Natural killer cell (primary cell): Measurements from ENCODE around the gene GGTLC1. TPM values are rescaled to one million over a fixed set of nuclear protein-coding genes. Genes with fewer than 3 reads are reported as not detected.

ENCODE experiments used
- ATAC-seq, 3 donors: fragments of 150-1000 bp in 2 of 3; fragments of 200-7000 bp in 1 of 3; cut with Tn5 transposase; 1 replicate in 1 of 3; 2 replicates in 2 of 3; pipeline ENCODE4 v1.10.0; 2021; ENCODE audit warnings: mild to moderate bottlenecking in 2 of 3, moderate library complexity in 2 of 3
- DNase-seq, 2 donors: peaks; one replicate each; pipeline versions ENCODE4 v3.0.0 to v3.0.0-alpha.2; 2013 to 2021; ENCODE audit warnings: mixed read lengths in 1 of 2
- H3K27ac ChIP-seq: one replicate; pipeline ENCODE4 v1.5.1; 2013; ENCODE audit warnings: mild to moderate bottlenecking, low read length
- H3K27me3 ChIP-seq: one replicate; pipeline ENCODE4 v1.6.1; 2013; ENCODE audit warnings: low read length; ENCODE audit not compliant: control insufficient read depth, insufficient read depth
- H3K36me3 ChIP-seq: one replicate; pipeline ENCODE4 v1.6.1; 2013; ENCODE audit warnings: low read length; ENCODE audit not compliant: control insufficient read depth, insufficient read depth
- H3K4me1 ChIP-seq: one replicate; pipeline ENCODE4 v1.6.1; 2013; ENCODE audit warnings: low read length; ENCODE audit not compliant: control insufficient read depth, insufficient read depth
- H3K4me3 ChIP-seq: one replicate; pipeline ENCODE4 v1.5.1; 2013; ENCODE audit warnings: low read length
- H3K9me3 ChIP-seq: one replicate; pipeline ENCODE4 v1.6.1; 2013; ENCODE audit warnings: low read length; ENCODE audit not compliant: control insufficient read depth, insufficient read depth
- H3K27ac Mint-ChIP-seq, 2 donors: one replicate each; pipeline ENCODE4 v1.8.0; 2022; ENCODE audit warnings: mild to moderate bottlenecking in 2 of 2, mixed read lengths in 2 of 2, moderate library complexity in 1 of 2
- H3K27me3 Mint-ChIP-seq, 2 donors: one replicate each; pipeline ENCODE4 v1.8.0; 2022; ENCODE audit warnings: low read depth in 2 of 2, mixed read lengths in 2 of 2
- H3K36me3 Mint-ChIP-seq: one replicate; pipeline ENCODE4 v1.8.0; 2022; ENCODE audit warnings: mixed read lengths
- H3K4me1 Mint-ChIP-seq, 2 donors: one replicate each; pipeline ENCODE4 v1.8.0; 2022; ENCODE audit warnings: mixed read lengths in 2 of 2
- H3K4me3 Mint-ChIP-seq: one replicate; pipeline ENCODE4 v1.8.0; 2022; ENCODE audit warnings: mild to moderate bottlenecking, moderate library complexity, mixed read lengths
- H3K9me3 Mint-ChIP-seq, 2 donors: one replicate each; pipeline ENCODE4 v1.8.0; 2022; ENCODE audit warnings: mixed read lengths in 2 of 2
- WGBS: methylation state at CpG from one replicate; pipeline ENCODE4 v1.1.7; 2013; ENCODE audit warnings: missing lambda C conversion rate; ENCODE audit not compliant: insufficient coverage; 5-methylcytosine and 5-hydroxymethylcytosine counted together
- intact Hi-C: fragments of 100-400 bp; cut with micrococcal nuclease; formaldehyde crosslinking; loops from one replicate; pipeline ENCODE4 v1.14.2; 2022
- total RNA-seq, 4 donors: library from RNA; stranded (reverse); fragments of 120-200 nt in 1 of 4; gene quantifications; one replicate each; pipeline versions ENCODE4 v1.2.3 to v1.2.4, GENCODE V29; 2013 to 2022
- TF ChIP-seq, protein P1 (sequence below): fragments of 200-600 bp; IDR thresholded peaks from one replicate; pipeline ENCODE4 v1.8.0; 2022; ENCODE audit warnings: antibody characterized with exemption

GGTLC1 gene
- total RNA-seq, 3 donors from 2014 or later (not counting 1 experiment from before 2014, with no cell fraction given) = not detected

GRCh38 chr20:24032400-24032898 lies 43.9 kb upstream of the GGTLC1 start:
- H3K27ac ChIP-seq = peak overlapping the region; percentile 68
- ATAC-seq (peak in 1 of 3 donors; percentile 10), DNase-seq (peak in 1 of 2 donors; percentile 30)
- no CpG with 5 or more reads among the region's 5 CpGs for WGBS
- Mint-ChIP-seq H3K9me3 (peaks cover 0 to 3% of the 10 kb centered on the region in 2 donors), H3K36me3 (no peaks in the 10 kb centered on the region), H3K4me1 (peaks cover 51 to 70% of the 10 kb centered on the region in 2 donors), H3K4me3 (peak overlapping the region; percentile 47), H3K27me3 (no peaks in the 10 kb centered on the region), H3K27ac (peak overlapping the region in 1 of 2 donors; percentile 92)
- H3K4me3 ChIP-seq = no peak overlapping the region
- H3K27me3 ChIP-seq = no peaks in the 10 kb centered on the region
- TF ChIP-seq, protein P1, sequence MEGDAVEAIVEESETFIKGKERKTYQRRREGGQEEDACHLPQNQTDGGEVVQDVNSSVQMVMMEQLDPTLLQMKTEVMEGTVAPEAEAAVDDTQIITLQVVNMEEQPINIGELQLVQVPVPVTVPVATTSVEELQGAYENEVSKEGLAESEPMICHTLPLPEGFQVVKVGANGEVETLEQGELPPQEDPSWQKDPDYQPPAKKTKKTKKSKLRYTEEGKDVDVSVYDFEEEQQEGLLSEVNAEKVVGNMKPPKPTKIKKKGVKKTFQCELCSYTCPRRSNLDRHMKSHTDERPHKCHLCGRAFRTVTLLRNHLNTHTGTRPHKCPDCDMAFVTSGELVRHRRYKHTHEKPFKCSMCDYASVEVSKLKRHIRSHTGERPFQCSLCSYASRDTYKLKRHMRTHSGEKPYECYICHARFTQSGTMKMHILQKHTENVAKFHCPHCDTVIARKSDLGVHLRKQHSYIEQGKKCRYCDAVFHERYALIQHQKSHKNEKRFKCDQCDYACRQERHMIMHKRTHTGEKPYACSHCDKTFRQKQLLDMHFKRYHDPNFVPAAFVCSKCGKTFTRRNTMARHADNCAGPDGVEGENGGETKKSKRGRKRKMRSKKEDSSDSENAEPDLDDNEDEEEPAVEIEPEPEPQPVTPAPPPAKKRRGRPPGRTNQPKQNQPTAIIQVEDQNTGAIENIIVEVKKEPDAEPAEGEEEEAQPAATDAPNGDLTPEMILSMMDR = no peak
- peaks cover 38% of the 10 kb centered on the region for H3K4me1 ChIP-seq
- no peaks in the 10 kb centered on the region for H3K9me3 ChIP-seq
- no peaks in the 10 kb centered on the region for H3K36me3 ChIP-seq
- intact Hi-C loops = loop anchor here (10.0 kb wide), 2 partner anchors 112 to 922 kb away; no protein-coding TSS in a partner anchor

GRCh38 chr20:24027229-24027628 lies 38.6 kb upstream of the GGTLC1 start:
- Histone ChIP-seq H3K27ac (peak overlapping the region; percentile 100), H3K9me3 (no peaks in the 10 kb centered on the region), H3K27me3 (no peaks in the 10 kb centered on the region), H3K4me3 (no peak overlapping the region), H3K36me3 (no peaks in the 10 kb centered on the region), H3K4me1 (peaks cover 30% of the 10 kb centered on the region)
- WGBS = under 1% methylated on average over 6 of the region's 6 CpGs
- Mint-ChIP-seq H3K27ac (peak overlapping the region in 1 of 2 donors; percentile 98), H3K4me3 (peak overlapping the region; percentile 70), H3K9me3 (no peaks in the 10 kb centered on the region), H3K4me1 (peaks cover 55 to 63% of the 10 kb centered on the region in 2 donors), H3K27me3 (no peaks in the 10 kb centered on the region), H3K36me3 (no peaks in the 10 kb centered on the region)
- TF ChIP-seq, protein P1 = no peak
- DNase-seq = peak; percentile 74 to 88
- ATAC-seq = peak; percentile 97 to 99 (median 98)
- intact Hi-C loops = no loop called here

- ATAC-seq = no peak
- H3K4me3 ChIP-seq = no peak overlapping the region
- no peaks in the 10 kb centered on the region for H3K9me3 ChIP-seq
- H3K4me1 ChIP-seq = peaks cover 20% of the 10 kb centered on the region
- Mint-ChIP-seq H3K27ac (no peak overlapping the region), H3K4me1 (peaks cover 23 to 39% of the 10 kb centered on the region in 2 donors), H3K36me3 (no peaks in the 10 kb centered on the region), H3K4me3 (no peak overlapping the region), H3K27me3 (peaks cover 0 to 8% of the 10 kb centered on the region in 2 donors), H3K9me3 (no peaks in the 10 kb centered on the region)
- H3K36me3 ChIP-seq = no peaks in the 10 kb centered on the region
- no peak for DNase-seq
- 98% methylated on average over 4 of the region's 4 CpGs for WGBS
- TF ChIP-seq, protein P1 = no peak
- no peak overlapping the region for H3K27ac ChIP-seq
- H3K27me3 ChIP-seq = no peaks in the 10 kb centered on the region
- intact Hi-C loops = no loop called here
These were observed 34.1 kb upstream of the GGTLC1 start for GRCh38 chr20:24022621-24023180.
